WTC11 (cell line): ENCODE measurements around the gene CFAP57. TPM values are rescaled to one million over a fixed set of nuclear protein-coding genes. Genes with fewer than 3 reads are reported as not detected.

ENCODE experiments used
- ATAC-seq: fragments of 200-7000 bp; cut with Tn5 transposase; 2 replicates; pipeline ENCODE4 v1.10.0; 2021; ENCODE audit warnings: mild to moderate bottlenecking, moderate library complexity
- CTCF ChIA-PET: fragments of 300-600 bp; sonication (Branson Sonifier 250); formaldehyde crosslinking; loops from one replicate; lab custom pipeline; 2021; ENCODE audit warnings: antibody characterized with exemption; lab: Charles Lee
- POLR2A ChIA-PET: fragments of 350-600 bp; sonication (Branson Sonifier 250); formaldehyde crosslinking; loops from one replicate; lab custom pipeline; 2021; ENCODE audit warnings: antibody characterized with exemption; lab: Charles Lee
- DNase-seq: peaks from one replicate; pipeline ENCODE4 v3.0.0; 2021; ENCODE audit warnings: low spot score
- H3K27ac Mint-ChIP-seq: 2 replicates; pipeline ENCODE4 v1.8.0; 2021; ENCODE audit warnings: mixed read lengths
- H3K27me3 Mint-ChIP-seq: 2 replicates; pipeline ENCODE4 v1.8.0; 2021; ENCODE audit warnings: low read depth, mild to moderate bottlenecking, moderate library complexity, mixed read lengths
- H3K36me3 Mint-ChIP-seq: 2 replicates; pipeline ENCODE4 v1.8.0; 2021; ENCODE audit warnings: mixed read lengths
- H3K4me1 Mint-ChIP-seq: 2 replicates; pipeline ENCODE4 v1.8.0; 2022; ENCODE audit warnings: mixed read lengths
- H3K4me3 Mint-ChIP-seq: 2 replicates; pipeline ENCODE4 v1.8.0; 2021; ENCODE audit warnings: mild to moderate bottlenecking, moderate library complexity, mixed read lengths
- H3K9me3 Mint-ChIP-seq: 2 replicates; pipeline ENCODE4 v1.8.0; 2021; ENCODE audit warnings: mixed read lengths
- ARID4B ChIP-seq: sonication (generic); formaldehyde crosslinking; IDR thresholded peaks from 2 replicates; pipeline ENCODE4 v1.8.0; 2023; ENCODE audit warnings: missing genetic modification reagents, mild to moderate bottlenecking, borderline replicate concordance
- CBFB ChIP-seq: sonication (generic); formaldehyde crosslinking; IDR thresholded peaks from 2 replicates; pipeline ENCODE4 v1.8.1; 2022; ENCODE audit warnings: mild to moderate bottlenecking, low read depth, missing genetic modification reagents
- E2F4 ChIP-seq: sonication (generic); formaldehyde crosslinking; IDR thresholded peaks from 2 replicates; pipeline ENCODE4 v1.8.1; 2022; ENCODE audit warnings: low read depth, mild to moderate bottlenecking, moderate library complexity, missing genetic modification reagents, borderline replicate concordance
- ESRRA ChIP-seq: sonication (generic); formaldehyde crosslinking; IDR thresholded peaks from 2 replicates; pipeline ENCODE4 v1.8.1; 2022; ENCODE audit warnings: mild to moderate bottlenecking, missing genetic modification reagents, borderline replicate concordance
- FOXJ3 ChIP-seq: sonication (generic); formaldehyde crosslinking; IDR thresholded peaks from 2 replicates; pipeline ENCODE4 v1.9.0; 2021; ENCODE audit warnings: missing genetic modification reagents, mild to moderate bottlenecking, borderline replicate concordance
- GRHL2 ChIP-seq: fragments of 250-450 bp; sonication (Bioruptor Pico); IDR thresholded peaks from 2 replicates; pipeline ENCODE4 v1.8.0; 2022; ENCODE audit warnings: mild to moderate bottlenecking, moderate library complexity; ENCODE audit not compliant: insufficient replicate concordance, severe bottlenecking
- JUN ChIP-seq: sonication (generic); formaldehyde crosslinking; IDR thresholded peaks from 2 replicates; pipeline ENCODE4 v1.8.0; 2023; ENCODE audit warnings: mild to moderate bottlenecking, missing genetic modification reagents
- KAT7 ChIP-seq: sonication (generic); formaldehyde crosslinking; IDR thresholded peaks from 2 replicates; pipeline ENCODE4 v1.8.1; 2023; ENCODE audit warnings: missing genetic modification reagents, mild to moderate bottlenecking, borderline replicate concordance
- MLX ChIP-seq: sonication (generic); formaldehyde crosslinking; IDR thresholded peaks from 2 replicates; pipeline ENCODE4 v1.8.1; 2023; ENCODE audit warnings: mild to moderate bottlenecking, missing genetic modification reagents, moderate library complexity
- MXD4 ChIP-seq: fragments of 250-450 bp; sonication (Bioruptor Pico); IDR thresholded peaks from 2 replicates; pipeline ENCODE4 v1.8.0; 2021; ENCODE audit warnings: mild to moderate bottlenecking, moderate library complexity, borderline replicate concordance
- MYBL2 ChIP-seq: sonication (generic); formaldehyde crosslinking; IDR thresholded peaks from 2 replicates; pipeline ENCODE4 v1.8.1; 2023; ENCODE audit warnings: mild to moderate bottlenecking, moderate library complexity, missing genetic modification reagents
- NFE2L1 ChIP-seq: sonication (generic); formaldehyde crosslinking; IDR thresholded peaks from 2 replicates; pipeline ENCODE4 v1.8.1; 2023; ENCODE audit warnings: missing genetic modification reagents
- NR3C1 ChIP-seq: sonication (generic); formaldehyde crosslinking; conservative IDR thresholded peaks from 2 replicates; pipeline ENCODE4 v1.8.1; 2023; ENCODE audit warnings: low read depth, mild to moderate bottlenecking, missing genetic modification reagents
- PRRX2 ChIP-seq: fragments of 250-450 bp; sonication (Bioruptor Pico); IDR thresholded peaks from 2 replicates; pipeline ENCODE4 v1.8.0; 2021; ENCODE audit warnings: mild to moderate bottlenecking
- SMAD4 ChIP-seq: sonication (generic); formaldehyde crosslinking; IDR thresholded peaks from 2 replicates; pipeline ENCODE4 v1.8.0; 2022; ENCODE audit warnings: mild to moderate bottlenecking, missing genetic modification reagents
- SOX15 ChIP-seq: fragments of 250-450 bp; sonication (Bioruptor Pico); IDR thresholded peaks from 2 replicates; pipeline ENCODE4 v1.9.0; 2021; ENCODE audit warnings: mild to moderate bottlenecking
- TCF7 ChIP-seq: sonication (generic); formaldehyde crosslinking; IDR thresholded peaks from 2 replicates; pipeline ENCODE4 v1.8.0; 2022; ENCODE audit warnings: mild to moderate bottlenecking, low read depth, missing genetic modification reagents, moderate library complexity
- TEAD1 ChIP-seq: sonication (generic); formaldehyde crosslinking; IDR thresholded peaks from 2 replicates; pipeline ENCODE4 v1.8.0; 2022; ENCODE audit warnings: mild to moderate bottlenecking, missing genetic modification reagents
- ZBTB21 ChIP-seq: sonication (generic); formaldehyde crosslinking; IDR thresholded peaks from 2 replicates; pipeline ENCODE4 v1.8.1; 2023; ENCODE audit warnings: mild to moderate bottlenecking, missing genetic modification reagents, borderline replicate concordance
- ZNF121 ChIP-seq: sonication (generic); formaldehyde crosslinking; IDR thresholded peaks from 2 replicates; pipeline ENCODE4 v1.8.0; 2023; ENCODE audit warnings: missing genetic modification reagents
- ZNF416 ChIP-seq: fragments of 250-450 bp; sonication (Bioruptor Pico); IDR thresholded peaks from 2 replicates; pipeline ENCODE4 v1.9.0; 2021; ENCODE audit warnings: mild to moderate bottlenecking, inconsistent platforms
- ZNF423 ChIP-seq: fragments of 250-450 bp; sonication (Bioruptor Pico); IDR thresholded peaks from 2 replicates; pipeline ENCODE4 v2.1.2; 2022; ENCODE audit warnings: mild to moderate bottlenecking, moderate library complexity
- ZNF425 ChIP-seq: fragments of 250-450 bp; sonication (Bioruptor Pico); conservative IDR thresholded peaks from 2 replicates; pipeline ENCODE4 v1.9.0; 2021; ENCODE audit warnings: mild to moderate bottlenecking
- ZNF532 ChIP-seq: fragments of 250-450 bp; sonication (Bioruptor Pico); IDR thresholded peaks from 2 replicates; pipeline ENCODE4 v1.9.0; 2021; ENCODE audit warnings: mild to moderate bottlenecking, borderline replicate concordance
- ZNF671 ChIP-seq: fragments of 250-450 bp; sonication (Bioruptor Pico); IDR thresholded peaks from 2 replicates; pipeline ENCODE4 v1.8.0; 2021; ENCODE audit warnings: mild to moderate bottlenecking
- total RNA-seq: library from RNA; stranded (reverse); gene quantifications from 3 replicates; pipeline ENCODE4 v1.2.3, GENCODE V29; 2021

The CFAP57 gene
- total RNA-seq, 1 experiment from 2014 or later: 0.42 TPM

- Mint-ChIP-seq H3K4me1 (peaks cover 26% of the 10 kb centered on the region), H3K27ac (0 out of 2 replicates have a peak overlapping the region, but pooled peaks have one; percentile 40), H3K4me3 (peak overlapping the region; percentile 70), H3K27me3 (peaks cover 4% of the 10 kb centered on the region; the same call in 1 of the 2 replicates), H3K9me3 (no peaks in the 10 kb centered on the region), H3K36me3 (peaks cover 3% of the 10 kb centered on the region; the same call in 1 of the 2 replicates)
- POLR2A ChIA-PET: no interaction called here
- peak; percentile 98 for ATAC-seq
- CTCF ChIA-PET: interaction anchor here (0.9 to 1.1 kb wide), 3 partner anchors 74 to 234 kb away, joined by 3 to 8 read pairs (median 6); no protein-coding TSS in a partner anchor
- peak; percentile 99 for DNase-seq
- TF ChIP-seq SMAD4 (CRISPR knock-in tag) (no peak), ZNF416 (no peak), PRRX2 (CRISPR knock-in tag) (no peak), ZNF121 (CRISPR knock-in tag) (peak; percentile 99), ARID4B (CRISPR knock-in tag) (peak; percentile 94; the same call in 1 of the 2 replicates), KAT7 (CRISPR knock-in tag) (no peak), ZNF425 (CRISPR knock-in tag) (no peak), ZNF423 (CRISPR knock-in tag) (no peak), ZNF671 (no peak), E2F4 (CRISPR knock-in tag) (no peak), NFE2L1 (CRISPR knock-in tag) (no peak), TEAD1 (CRISPR knock-in tag) (no peak), ZBTB21 (CRISPR knock-in tag) (peak; percentile 65; the same call in 1 of the 2 replicates), JUN (no peak), ZNF532 (no peak), SOX15 (no peak), FOXJ3 (CRISPR knock-in tag) (no peak), GRHL2 (CRISPR knock-in tag) (no peak), MYBL2 (CRISPR knock-in tag) (no peak), MLX (CRISPR knock-in tag) (no peak), CBFB (CRISPR knock-in tag) (0 out of 2 replicates have a peak, but pooled peaks have one; percentile 39), MXD4 (CRISPR knock-in tag) (no peak), NR3C1 (CRISPR knock-in tag) (no peak), ESRRA (no peak), TCF7 (no peak)
Measured at GRCh38 chr1:43147625-43148327, 24.4 kb upstream of the CFAP57 start.
